Measurements from ENCODE around the gene SLC38A10.

- TF ChIP-seq, protein P1, sequence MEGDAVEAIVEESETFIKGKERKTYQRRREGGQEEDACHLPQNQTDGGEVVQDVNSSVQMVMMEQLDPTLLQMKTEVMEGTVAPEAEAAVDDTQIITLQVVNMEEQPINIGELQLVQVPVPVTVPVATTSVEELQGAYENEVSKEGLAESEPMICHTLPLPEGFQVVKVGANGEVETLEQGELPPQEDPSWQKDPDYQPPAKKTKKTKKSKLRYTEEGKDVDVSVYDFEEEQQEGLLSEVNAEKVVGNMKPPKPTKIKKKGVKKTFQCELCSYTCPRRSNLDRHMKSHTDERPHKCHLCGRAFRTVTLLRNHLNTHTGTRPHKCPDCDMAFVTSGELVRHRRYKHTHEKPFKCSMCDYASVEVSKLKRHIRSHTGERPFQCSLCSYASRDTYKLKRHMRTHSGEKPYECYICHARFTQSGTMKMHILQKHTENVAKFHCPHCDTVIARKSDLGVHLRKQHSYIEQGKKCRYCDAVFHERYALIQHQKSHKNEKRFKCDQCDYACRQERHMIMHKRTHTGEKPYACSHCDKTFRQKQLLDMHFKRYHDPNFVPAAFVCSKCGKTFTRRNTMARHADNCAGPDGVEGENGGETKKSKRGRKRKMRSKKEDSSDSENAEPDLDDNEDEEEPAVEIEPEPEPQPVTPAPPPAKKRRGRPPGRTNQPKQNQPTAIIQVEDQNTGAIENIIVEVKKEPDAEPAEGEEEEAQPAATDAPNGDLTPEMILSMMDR (conservative IDR thresholded peaks at IDR 0.05), result no peak
- TF ChIP-seq ZFX (IDR thresholded peaks at IDR 0.05), result no peak
These were observed 13.0 kb downstream of the SLC38A10 start for GRCh38 chr17:81282141-81282540.

All from C4-2B (cell line).